AG10803 (cell line): ENCODE measurements around the gene QRICH1.

Source experiments
- DNase-seq: peaks from one replicate; pipeline ENCODE4 v3.0.0; 2010; ENCODE audit warnings: low read depth
- H3K4me3 ChIP-seq: 2 replicates; pipeline ENCODE4 v1.5.1; 2011; ENCODE audit warnings: mild to moderate bottlenecking, low read length, control low read depth
- TF ChIP-seq, protein P1 (sequence below): conservative IDR thresholded peaks from 2 replicates; pipeline ENCODE4 v1.5.1; 2011; ENCODE audit warnings: mild to moderate bottlenecking, low read length, control low read depth, inconsistent platforms

Gene QRICH1

DNA sequence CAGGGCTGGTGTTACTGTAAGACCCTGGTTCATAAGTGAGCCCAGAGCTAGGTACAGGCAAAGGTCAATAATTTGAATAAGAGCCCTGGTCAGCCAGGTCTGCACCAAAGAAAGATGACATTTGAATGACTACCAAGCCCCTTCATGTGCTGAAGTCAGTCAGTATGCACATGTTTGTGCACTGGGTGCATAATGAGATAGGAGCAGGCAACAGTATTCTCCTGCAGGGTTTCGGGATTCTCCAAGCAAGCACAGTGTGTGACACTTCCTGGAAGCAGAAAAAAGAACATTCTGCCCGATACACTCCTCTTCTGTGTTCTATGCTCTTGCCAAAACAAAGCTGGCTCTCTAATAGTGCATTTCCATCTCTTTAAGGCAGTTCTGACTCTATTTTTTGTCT, 59.2 kb downstream of the QRICH1 start:
- no peak overlapping the region for H3K4me3 ChIP-seq
- no peak for DNase-seq
- TF ChIP-seq, protein P1, sequence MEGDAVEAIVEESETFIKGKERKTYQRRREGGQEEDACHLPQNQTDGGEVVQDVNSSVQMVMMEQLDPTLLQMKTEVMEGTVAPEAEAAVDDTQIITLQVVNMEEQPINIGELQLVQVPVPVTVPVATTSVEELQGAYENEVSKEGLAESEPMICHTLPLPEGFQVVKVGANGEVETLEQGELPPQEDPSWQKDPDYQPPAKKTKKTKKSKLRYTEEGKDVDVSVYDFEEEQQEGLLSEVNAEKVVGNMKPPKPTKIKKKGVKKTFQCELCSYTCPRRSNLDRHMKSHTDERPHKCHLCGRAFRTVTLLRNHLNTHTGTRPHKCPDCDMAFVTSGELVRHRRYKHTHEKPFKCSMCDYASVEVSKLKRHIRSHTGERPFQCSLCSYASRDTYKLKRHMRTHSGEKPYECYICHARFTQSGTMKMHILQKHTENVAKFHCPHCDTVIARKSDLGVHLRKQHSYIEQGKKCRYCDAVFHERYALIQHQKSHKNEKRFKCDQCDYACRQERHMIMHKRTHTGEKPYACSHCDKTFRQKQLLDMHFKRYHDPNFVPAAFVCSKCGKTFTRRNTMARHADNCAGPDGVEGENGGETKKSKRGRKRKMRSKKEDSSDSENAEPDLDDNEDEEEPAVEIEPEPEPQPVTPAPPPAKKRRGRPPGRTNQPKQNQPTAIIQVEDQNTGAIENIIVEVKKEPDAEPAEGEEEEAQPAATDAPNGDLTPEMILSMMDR, result no peak

DNA sequence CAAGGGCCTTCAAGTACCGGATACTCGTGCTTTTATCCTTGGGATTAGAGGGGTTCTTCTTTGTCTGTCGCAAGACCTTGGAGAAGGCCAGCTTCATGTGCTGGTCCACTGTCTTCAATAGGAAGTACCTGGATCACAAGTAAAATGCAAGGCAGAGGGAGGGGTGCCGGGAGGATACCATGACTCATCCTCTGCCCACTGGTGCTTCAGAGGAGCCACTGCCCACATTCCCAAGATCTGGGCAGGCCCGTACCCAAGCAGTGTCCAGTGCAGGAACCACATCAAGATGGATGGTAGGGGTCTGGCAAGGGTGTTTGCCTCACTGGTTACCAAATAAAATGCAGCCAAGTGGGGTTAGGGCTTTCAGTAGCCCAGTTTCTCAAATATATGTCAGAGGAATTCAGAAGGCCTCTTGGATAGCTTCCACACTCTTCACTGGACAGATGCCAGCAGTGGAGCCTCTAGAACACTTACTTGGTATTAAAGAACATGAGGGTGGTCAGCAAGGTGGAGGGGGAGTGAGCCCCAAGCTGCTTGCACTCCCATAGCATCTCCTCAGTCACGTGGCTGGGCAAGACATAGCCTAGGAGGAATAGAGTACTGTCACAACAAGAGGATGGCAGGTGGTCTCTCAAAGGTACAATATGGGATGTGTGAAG, 61.1 kb downstream of the QRICH1 start:
- DNase-seq, result no peak
- TF ChIP-seq, protein P1, result no peak
- H3K4me3 ChIP-seq, result no peak overlapping the region

- no peak for DNase-seq
- H3K4me3 ChIP-seq, result no peak overlapping the region
- TF ChIP-seq, protein P1, result no peak
Measured at GRCh38 chr3:49030321-49030720, 63.5 kb downstream of the QRICH1 start.

- TF ChIP-seq, protein P1, result no peak
- H3K4me3 ChIP-seq, result peak overlapping the region; percentile 28
- DNase-seq, result no peak
Measured at GRCh38 chr3:49029563-49029884, 64.3 kb downstream of the QRICH1 start.

DNA sequence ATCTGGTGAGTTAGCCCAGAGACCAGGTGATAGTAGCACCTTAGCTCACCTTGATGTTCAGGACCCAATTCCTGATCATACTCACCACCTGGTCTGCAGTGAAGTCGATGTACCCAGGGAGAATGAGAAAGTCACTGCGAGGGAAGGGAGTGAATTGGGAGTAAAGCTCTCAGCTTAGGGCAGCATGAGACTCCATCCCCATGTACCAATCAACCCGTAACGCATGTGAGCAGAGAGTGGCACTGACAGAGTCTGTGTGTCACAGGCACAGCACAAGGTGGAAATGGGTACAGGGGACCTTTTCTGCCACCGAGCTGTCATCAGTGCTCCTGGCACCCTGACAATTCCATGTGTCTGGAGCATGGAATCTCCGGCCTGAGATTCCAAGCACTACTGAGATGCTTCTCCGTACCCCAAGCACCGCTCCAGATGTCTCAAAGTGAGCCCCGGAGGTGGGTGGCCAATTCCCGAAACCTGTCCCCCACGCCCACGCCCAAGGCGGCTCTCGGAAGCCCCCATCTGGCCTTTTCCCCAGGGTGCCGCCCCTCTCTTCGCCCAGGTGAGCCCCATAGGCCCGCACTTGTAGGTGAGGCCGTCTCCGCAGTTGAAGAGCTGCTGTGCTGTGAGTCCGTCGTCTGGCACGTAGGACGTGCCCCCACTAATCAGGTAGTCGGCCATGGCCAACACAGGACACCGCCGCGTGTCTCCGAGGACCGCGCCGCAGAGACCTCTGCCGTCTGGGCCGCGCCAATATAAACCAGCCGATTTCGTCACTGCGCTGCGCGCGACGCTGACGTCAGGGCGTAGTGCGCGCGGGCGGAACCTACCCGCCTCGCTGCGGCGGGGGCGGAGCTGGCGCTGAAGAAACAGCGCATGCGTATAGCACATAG, 65.0 kb downstream of the QRICH1 start, which contains the start of gene IMPDH2:
Gene IMPDH2, minus strand, starts transcription at position 726 of the 890 bp plus-strand sequence. Its CDS starts 48 bp downstream, at position 678.
- TF ChIP-seq, protein P1, result no peak
- DNase-seq, result peak; percentile 90
- peak within 1 kb of the TSS; percentile 97 for H3K4me3 ChIP-seq

DNA sequence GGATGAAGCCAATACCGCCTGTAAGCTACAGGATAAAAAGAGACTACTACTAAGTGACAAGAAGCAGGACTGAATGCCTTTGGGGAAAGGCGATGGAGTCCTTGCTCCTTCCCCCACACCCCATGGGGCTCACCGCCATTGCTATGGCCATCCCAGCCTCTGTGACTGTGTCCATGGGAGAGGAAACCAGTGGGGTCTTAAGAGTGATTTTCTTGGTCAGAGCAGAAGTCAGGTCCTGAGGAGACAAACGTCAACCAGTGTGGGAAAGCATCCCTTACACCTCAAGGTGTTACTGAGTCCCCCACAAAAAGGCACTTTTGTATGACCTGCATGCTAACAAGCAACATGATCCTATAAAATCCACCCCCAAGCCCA, 65.6 kb downstream of the QRICH1 start:
- H3K4me3 ChIP-seq, result peak overlapping the region; percentile 97
- DNase-seq, result no peak
- TF ChIP-seq, protein P1, result no peak

DNA sequence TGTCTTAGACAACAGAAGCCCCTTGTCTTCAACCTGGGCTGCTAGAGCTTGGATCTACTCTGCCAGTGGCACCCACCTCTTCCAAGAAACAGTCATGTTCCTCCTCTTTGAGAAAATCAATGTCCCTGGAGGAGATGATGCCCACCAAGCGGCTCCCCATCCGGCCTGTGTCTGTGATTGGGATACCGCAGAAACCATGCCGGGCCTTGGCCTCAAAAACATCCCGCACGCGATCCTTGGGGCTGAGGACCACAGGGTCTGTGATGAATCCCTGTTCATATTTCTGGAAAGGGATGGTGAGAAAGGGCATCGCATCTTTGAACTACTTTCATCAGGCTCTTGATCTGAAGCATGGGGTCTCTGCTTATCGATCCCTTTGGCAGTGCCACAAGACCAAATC, 66.2 kb downstream of the QRICH1 start:
- TF ChIP-seq, protein P1, result no peak
- H3K4me3 ChIP-seq, result peak overlapping the region; percentile 5
- no peak for DNase-seq
